Activated naive CD4-positive, alpha-beta T cell treated with anti-CD3 and anti-CD28 coated beads, Interleukin-2, amount 10 ng/mL, durations not matched to agents 7 days and 5 days (primary cell): ENCODE data around the gene WDR7.

ENCODE experiments used
- CTCF ChIA-PET: fragments of 350-600 bp; sonication (Branson Sonifier 250); formaldehyde crosslinking; loops from one replicate; lab custom pipeline; 2021; ENCODE audit warnings: antibody characterized with exemption; lab: Charles Lee
- DNase-seq: peaks from one replicate; pipeline ENCODE4 v3.0.0-alpha.2; 2020
- H3K27ac Mint-ChIP-seq: one replicate; pipeline ENCODE4 v1.8.0; 2021; ENCODE audit warnings: mild to moderate bottlenecking, moderate library complexity, mixed read lengths
- H3K27me3 Mint-ChIP-seq: one replicate; pipeline ENCODE4 v1.8.0; 2021; ENCODE audit warnings: mild to moderate bottlenecking, mixed read lengths
- H3K36me3 Mint-ChIP-seq: one replicate; pipeline ENCODE4 v1.8.0; 2021; ENCODE audit warnings: mixed read lengths
- H3K4me1 Mint-ChIP-seq: one replicate; pipeline ENCODE4 v1.8.0; 2021; ENCODE audit warnings: mixed read lengths
- H3K4me3 Mint-ChIP-seq: one replicate; pipeline ENCODE4 v1.8.0; 2021; ENCODE audit warnings: mild to moderate bottlenecking, moderate library complexity, mixed read lengths
- H3K9me3 Mint-ChIP-seq: one replicate; pipeline ENCODE4 v1.8.0; 2021; ENCODE audit warnings: mixed read lengths

The WDR7 gene

GRCh38 chr18:56650944-56651770, at the start of gene WDR7:
WDR7 (plus strand) TSS chr18:56651359; CDS start chr18:56672516, 21,157 bp downstream.
- DNase-seq, result peak; percentile 97
- Mint-ChIP-seq H3K4me3 (peak within 1 kb of the TSS; percentile 80), H3K27ac (peak within 1 kb of the TSS; percentile 90), H3K9me3 (no peaks in the 10 kb centered on the region), H3K4me1 (peaks cover 63% of the 10 kb centered on the region), H3K36me3 (peaks cover 14% of the 10 kb centered on the region), H3K27me3 (no peaks in the 10 kb centered on the region)
- CTCF ChIA-PET, result interaction anchor here (0.6 kb wide), 1 partner anchor 65 kb away, joined by 3 read pairs; no protein-coding TSS in a partner anchor

GRCh38 chr18:56606618-56607017, 44.5 kb upstream of the WDR7 start:
- DNase-seq, result no peak
- Mint-ChIP-seq H3K4me1 (no peaks in the 10 kb centered on the region), H3K36me3 (peaks cover 16% of the 10 kb centered on the region), H3K9me3 (no peaks in the 10 kb centered on the region), H3K4me3 (no peak overlapping the region), H3K27ac (no peak overlapping the region), H3K27me3 (no peaks in the 10 kb centered on the region)
- CTCF ChIA-PET, result no interaction called here

GRCh38 chr18:56615738-56616520, 35.2 kb upstream of the WDR7 start:
- H3K4me1 Mint-ChIP-seq, result no peaks in the 10 kb centered on the region
- H3K36me3 Mint-ChIP-seq, result peaks cover 41% of the 10 kb centered on the region
- no peaks in the 10 kb centered on the region for H3K27me3 Mint-ChIP-seq
- CTCF ChIA-PET, result no interaction called here
- H3K4me3 Mint-ChIP-seq, result no peak overlapping the region
- H3K9me3 Mint-ChIP-seq, result no peaks in the 10 kb centered on the region
- H3K27ac Mint-ChIP-seq, result no peak overlapping the region
- DNase-seq, result no peak

GRCh38 chr18:56627991-56628390, 23.2 kb upstream of the WDR7 start:
- no peak for DNase-seq
- CTCF ChIA-PET, result no interaction called here
- H3K4me1 Mint-ChIP-seq, result peaks cover 6% of the 10 kb centered on the region
- H3K27me3 Mint-ChIP-seq, result no peaks in the 10 kb centered on the region
- peaks cover 26% of the 10 kb centered on the region for H3K36me3 Mint-ChIP-seq
- no peaks in the 10 kb centered on the region for H3K9me3 Mint-ChIP-seq
- H3K4me3 Mint-ChIP-seq, result no peak overlapping the region
- H3K27ac Mint-ChIP-seq, result no peak overlapping the region

GRCh38 chr18:56632070-56633022, 18.8 kb upstream of the WDR7 start:
- Mint-ChIP-seq H3K27ac (no peak overlapping the region), H3K27me3 (no peaks in the 10 kb centered on the region), H3K4me1 (peaks cover 38% of the 10 kb centered on the region), H3K4me3 (no peak overlapping the region), H3K9me3 (no peaks in the 10 kb centered on the region), H3K36me3 (peaks cover 42% of the 10 kb centered on the region)
- DNase-seq, result no peak
- CTCF ChIA-PET, result interaction anchor here (1.5 kb wide), 1 partner anchor 77 kb away, joined by 4 read pairs; no protein-coding TSS in a partner anchor

GRCh38 chr18:56635007-56635406, 16.2 kb upstream of the WDR7 start:
- DNase-seq, result no peak
- Mint-ChIP-seq H3K9me3 (no peaks in the 10 kb centered on the region), H3K27me3 (no peaks in the 10 kb centered on the region), H3K36me3 (peaks cover 46% of the 10 kb centered on the region), H3K4me1 (peaks cover 44% of the 10 kb centered on the region), H3K27ac (no peak overlapping the region), H3K4me3 (no peak overlapping the region)
- CTCF ChIA-PET, result no interaction called here

GRCh38 chr18:56637176-56637575, 14.0 kb upstream of the WDR7 start:
- H3K27ac Mint-ChIP-seq, result peak overlapping the region; percentile 94

GRCh38 chr18:56637711-56638231, 13.4 kb upstream of the WDR7 start:
- Mint-ChIP-seq H3K27me3 (no peaks in the 10 kb centered on the region), H3K4me1 (peaks cover 41% of the 10 kb centered on the region), H3K27ac (peak overlapping the region; percentile 94), H3K36me3 (peaks cover 34% of the 10 kb centered on the region), H3K4me3 (peak overlapping the region; percentile 98), H3K9me3 (no peaks in the 10 kb centered on the region)
- CTCF ChIA-PET, result interaction anchor here (0.6 to 1.4 kb wide), 4 partner anchors 11 to 78 kb away, joined by 3 to 4 read pairs (median 4); no protein-coding TSS in a partner anchor
- DNase-seq, result peak; percentile 44

More at GRCh38 chr18:56637176-56637575, 14.0 kb upstream of the WDR7 start:
- no peak for DNase-seq
- CTCF ChIA-PET, result interaction anchor here (0.9 to 1.4 kb wide), 2 partner anchors 12 to 15 kb away, joined by 4 read pairs; no protein-coding TSS in a partner anchor
- Mint-ChIP-seq H3K36me3 (peaks cover 35% of the 10 kb centered on the region), H3K9me3 (no peaks in the 10 kb centered on the region), H3K27me3 (no peaks in the 10 kb centered on the region), H3K4me3 (peak overlapping the region; percentile 98), H3K4me1 (peaks cover 41% of the 10 kb centered on the region)

GRCh38 chr18:56638232-56639103, 12.7 kb upstream of the WDR7 start, which contains the start of gene TXNL1:
TXNL1 (minus strand) TSS chr18:56638592; CDS start chr18:56638440, 152 bp downstream.
- CTCF ChIA-PET, result interaction anchor here (0.6 to 1.4 kb wide), 4 partner anchors 11 to 78 kb away, joined by 3 to 4 read pairs (median 4); no protein-coding TSS in a partner anchor
- Mint-ChIP-seq H3K27me3 (no peaks in the 10 kb centered on the region), H3K36me3 (peaks cover 30% of the 10 kb centered on the region), H3K27ac (peak within 1 kb of the TSS; percentile 94), H3K4me3 (peak within 1 kb of the TSS; percentile 98), H3K9me3 (no peaks in the 10 kb centered on the region), H3K4me1 (peaks cover 41% of the 10 kb centered on the region)
- peak; percentile 99 for DNase-seq

- peak overlapping the region; percentile 94 for H3K27ac Mint-ChIP-seq
- no peak for DNase-seq
- H3K4me1 Mint-ChIP-seq, result peaks cover 39% of the 10 kb centered on the region
- no peaks in the 10 kb centered on the region for H3K27me3 Mint-ChIP-seq
- CTCF ChIA-PET, result no interaction called here
- peaks cover 28% of the 10 kb centered on the region for H3K36me3 Mint-ChIP-seq
- H3K9me3 Mint-ChIP-seq, result no peaks in the 10 kb centered on the region
- H3K4me3 Mint-ChIP-seq, result peak overlapping the region; percentile 98
Observed at GRCh38 chr18:56639104-56639381, 12.1 kb upstream of the WDR7 start.

- peaks cover 24% of the 10 kb centered on the region for H3K36me3 Mint-ChIP-seq
- CTCF ChIA-PET, result no interaction called here
- H3K4me1 Mint-ChIP-seq, result peaks cover 36% of the 10 kb centered on the region
- H3K27me3 Mint-ChIP-seq, result no peaks in the 10 kb centered on the region
- H3K9me3 Mint-ChIP-seq, result no peaks in the 10 kb centered on the region
- no peak for DNase-seq
- peak overlapping the region; percentile 94 for H3K27ac Mint-ChIP-seq
- H3K4me3 Mint-ChIP-seq, result peak overlapping the region; percentile 98
Observed at GRCh38 chr18:56639571-56639970, 11.6 kb upstream of the WDR7 start.

- H3K27ac Mint-ChIP-seq, result no peak overlapping the region
- no peak for DNase-seq
- peaks cover 18% of the 10 kb centered on the region for H3K4me1 Mint-ChIP-seq
- no peaks in the 10 kb centered on the region for H3K27me3 Mint-ChIP-seq
- no peaks in the 10 kb centered on the region for H3K9me3 Mint-ChIP-seq
- CTCF ChIA-PET, result interaction anchor here (1.1 kb wide), 1 partner anchor 8 kb away, joined by 3 read pairs; no protein-coding TSS in a partner anchor
- H3K4me3 Mint-ChIP-seq, result no peak overlapping the region
- peaks cover 13% of the 10 kb centered on the region for H3K36me3 Mint-ChIP-seq
Observed at GRCh38 chr18:56641714-56642337, 9.3 kb upstream of the WDR7 start.
